ENCODE data around the gene ZNF567. TPM values are rescaled to one million over a fixed set of nuclear protein-coding genes. Genes with fewer than 3 reads are reported as not detected.

ZNF567 gene
- total and polyA plus RNA-seq, 2 of the 8 experiments (the other 6 are each of a cell fraction or from before 2014, with no cell fraction given), result 6.5 to 10.5 TPM

DNA sequence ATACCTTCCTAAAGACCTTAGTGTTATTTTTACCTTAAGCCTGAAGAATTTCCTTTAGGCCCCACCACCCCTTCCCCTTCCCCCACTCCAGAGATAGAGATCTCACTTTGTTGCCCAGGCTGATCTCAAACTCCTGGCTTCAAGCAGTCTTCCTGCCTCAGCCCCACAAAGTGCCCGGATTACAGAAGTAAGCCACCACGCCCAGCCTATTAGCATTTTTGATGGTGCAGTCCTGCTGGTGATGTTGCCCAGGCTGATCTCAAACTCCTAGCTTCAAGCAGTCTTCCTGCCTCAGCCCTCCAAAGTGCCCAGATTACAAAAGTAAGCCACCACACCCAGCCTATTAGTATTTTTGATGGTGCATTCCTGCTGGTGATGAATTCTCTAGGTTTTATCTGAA is 22.0 kb downstream of the ZNF567 start (continued):
- TF ChIP-seq CHD7 (IDR thresholded peaks at IDR 0.05; ENCODE audit: insufficient replicate concordance, low read length) (no peak), RBBP5 (IDR thresholded peaks at IDR 0.05; ENCODE audit: borderline replicate concordance, low read depth, low read length) (no peak), ASH2L (IDR thresholded peaks at IDR 0.05; ENCODE audit: low read length) (no peak), TAF7 (optimal IDR thresholded peaks at IDR 0.05; ENCODE audit: borderline replicate concordance, low read depth, low read length) (no peak), SP1 (IDR thresholded peaks at IDR 0.05; ENCODE audit: low read depth, low read length) (no peak), KDM5A (IDR thresholded peaks at IDR 0.05; ENCODE audit: low read length) (no peak), ATF3 (IDR thresholded peaks at IDR 0.05; ENCODE audit: insufficient read depth, low read depth, low read length) (no peak), E2F6 (IDR thresholded peaks at IDR 0.05) (no peak), POLR2AphosphoS5 (IDR thresholded peaks at IDR 0.05; ENCODE audit: low read depth, low read length) (no peak)

Measured in H1 (cell line).